GM18505 (cell line): ENCODE measurements around the gene EVA1C.
"Not testable (repeated sequence)": the region's sequence is repeated elsewhere in the genome, so short reads cannot be mapped to it uniquely, and the experiment has no call there.

ENCODE experiments used
- ATAC-seq: cut with Tn5 transposase; IDR thresholded peaks from one replicate; pipeline ENCODE4 v1.9.1; 2021; ENCODE audit not compliant: unreplicated experiment
- POLR2A ChIP-seq: IDR thresholded peaks from 4 replicates; pipeline ENCODE4 v1.6.1; 2011; ENCODE audit warnings: borderline replicate concordance; ENCODE audit not compliant: insufficient read depth, insufficient read length; ENCODE audit errors: extremely low read depth

EVA1C gene

DNA sequence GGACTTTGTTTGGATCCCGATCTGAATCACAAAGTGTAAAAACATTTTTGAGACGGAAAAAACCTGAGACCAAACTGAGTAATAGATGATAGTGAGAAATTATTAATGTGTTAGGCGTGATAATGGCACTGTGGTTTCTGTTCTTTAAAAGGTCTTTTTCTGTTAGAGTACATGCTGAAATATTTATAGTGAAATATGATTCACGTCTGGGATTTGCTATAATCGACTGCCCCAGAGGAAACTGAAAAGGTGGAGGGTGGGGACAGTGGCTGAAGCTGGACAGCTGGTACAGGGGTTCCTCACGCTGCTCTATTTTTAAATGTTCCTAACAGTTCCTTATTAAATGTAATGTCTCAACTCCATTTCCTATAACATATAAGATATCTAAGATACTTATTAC is 30.9 kb upstream of the EVA1C start:
- no peak for ATAC-seq
- TF ChIP-seq POLR2A = no peak

DNA sequence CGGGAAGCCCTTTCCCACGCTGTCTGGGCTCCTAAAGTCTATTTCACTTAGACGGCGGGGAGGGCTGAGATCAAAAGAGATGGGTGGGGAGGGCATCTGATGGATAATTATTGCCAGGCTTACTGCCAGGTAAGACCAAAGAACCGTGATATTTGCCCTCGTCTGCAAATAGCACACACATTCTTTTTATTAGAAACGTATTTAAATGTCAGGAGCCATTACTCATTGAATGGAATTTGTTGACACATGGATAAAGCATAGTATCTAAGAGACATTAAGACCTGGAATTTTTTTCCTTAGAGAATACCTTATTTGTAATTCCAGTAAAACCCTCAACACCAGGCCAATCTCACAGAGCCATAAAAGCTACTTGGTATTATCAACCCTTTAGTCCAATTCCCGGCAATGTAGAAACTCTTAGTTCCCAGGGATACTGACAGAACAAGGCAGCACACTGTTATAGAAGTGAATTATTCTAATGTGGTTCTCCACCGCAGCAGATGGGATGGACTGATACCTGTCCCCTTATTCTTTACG is 30.3 kb upstream of the EVA1C start:
- ATAC-seq = no peak

DNA sequence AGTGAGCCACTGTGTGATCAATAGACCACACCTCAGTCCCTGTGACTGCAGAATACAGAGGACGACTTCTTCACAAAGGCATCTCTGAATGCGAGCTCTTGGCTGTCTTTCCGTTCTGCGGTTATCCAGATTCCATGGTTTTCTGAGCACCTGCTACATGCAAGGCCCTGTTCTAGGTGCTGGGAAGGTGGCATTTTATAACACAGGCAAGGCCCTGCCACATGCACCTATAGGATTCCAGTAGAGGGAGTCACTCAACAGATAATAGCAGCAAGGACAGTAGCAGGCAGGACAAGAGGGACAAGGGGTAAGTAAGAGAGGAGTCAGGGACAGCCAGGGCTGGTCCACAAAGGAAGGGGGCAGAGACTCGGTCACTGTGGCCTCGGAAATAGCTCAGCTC is 28.7 kb upstream of the EVA1C start:
- TF ChIP-seq POLR2A = no peak
- no peak for ATAC-seq

More for the DNA sequence above, 30.3 kb upstream of the EVA1C start:
- TF ChIP-seq POLR2A = no peak

- no peak for ATAC-seq
- TF ChIP-seq POLR2A = no peak
Measured at GRCh38 chr21:32386195-32386870, 26.2 kb upstream of the EVA1C start.

GRCh38 chr21:32387151-32387550 is 25.4 kb upstream of the EVA1C start:
- TF ChIP-seq POLR2A = no peak
- ATAC-seq = no peak

DNA sequence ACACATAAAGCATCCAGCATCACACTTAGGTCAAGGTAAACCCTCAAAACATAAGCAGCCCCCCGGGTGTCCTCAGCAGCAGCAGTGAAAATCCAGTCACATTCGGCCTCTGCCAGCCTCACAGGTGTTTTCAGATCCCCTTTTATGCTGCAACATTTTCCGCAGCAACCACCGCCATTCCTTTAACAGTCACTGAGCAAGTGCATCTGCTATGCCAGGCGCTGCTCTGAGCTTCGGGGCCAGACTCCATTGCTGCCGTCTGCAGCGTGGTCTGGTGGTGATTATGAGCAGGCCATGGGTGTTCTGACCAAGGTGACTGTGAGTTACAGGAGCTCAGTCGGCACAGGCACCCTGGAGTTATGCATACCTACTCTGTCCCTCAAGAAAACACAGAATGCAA is 24.2 kb upstream of the EVA1C start:
- no peak for ATAC-seq

GRCh38 chr21:32389337-32390015 is 23.0 kb upstream of the EVA1C start:
- no peak for ATAC-seq

More for the DNA sequence above, 24.2 kb upstream of the EVA1C start:
- no peak for TF ChIP-seq POLR2A

DNA sequence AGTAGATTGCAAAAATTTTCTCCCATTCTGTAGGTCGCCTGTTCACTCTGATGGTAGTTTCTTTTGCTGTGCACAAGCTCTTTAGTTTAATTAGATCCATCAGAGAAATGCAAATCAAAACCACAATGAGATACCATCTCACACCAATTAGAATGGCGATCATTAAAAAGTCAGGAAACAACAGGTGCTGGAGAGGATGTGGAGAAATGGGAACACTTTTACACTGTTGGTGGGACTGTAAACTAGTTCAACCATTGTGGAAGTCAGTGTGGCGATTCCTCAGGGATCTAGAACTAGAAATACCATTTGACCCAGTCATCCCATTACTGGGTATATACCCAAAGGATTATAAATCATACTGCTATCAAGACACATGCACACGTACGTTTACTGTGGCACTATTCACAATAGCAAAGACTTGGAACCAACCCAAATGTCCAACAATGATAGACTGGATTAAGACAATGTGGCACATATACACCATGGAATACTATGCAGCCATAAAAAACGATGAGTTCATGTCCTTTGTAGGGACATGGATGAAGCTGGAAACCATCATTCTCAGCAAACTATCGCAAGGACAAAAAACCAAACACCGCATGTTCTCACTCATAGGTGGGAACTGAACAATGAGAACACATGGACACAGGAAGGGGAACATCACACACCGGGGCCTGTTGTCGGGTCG is 21.8 kb upstream of the EVA1C start:
- ATAC-seq = not testable (repeated sequence)

More at GRCh38 chr21:32389337-32390015, 23.0 kb upstream of the EVA1C start:
- no peak for TF ChIP-seq POLR2A

GRCh38 chr21:32391755-32392154 is 20.8 kb upstream of the EVA1C start:
- TF ChIP-seq POLR2A = no peak
- no peak for ATAC-seq

DNA sequence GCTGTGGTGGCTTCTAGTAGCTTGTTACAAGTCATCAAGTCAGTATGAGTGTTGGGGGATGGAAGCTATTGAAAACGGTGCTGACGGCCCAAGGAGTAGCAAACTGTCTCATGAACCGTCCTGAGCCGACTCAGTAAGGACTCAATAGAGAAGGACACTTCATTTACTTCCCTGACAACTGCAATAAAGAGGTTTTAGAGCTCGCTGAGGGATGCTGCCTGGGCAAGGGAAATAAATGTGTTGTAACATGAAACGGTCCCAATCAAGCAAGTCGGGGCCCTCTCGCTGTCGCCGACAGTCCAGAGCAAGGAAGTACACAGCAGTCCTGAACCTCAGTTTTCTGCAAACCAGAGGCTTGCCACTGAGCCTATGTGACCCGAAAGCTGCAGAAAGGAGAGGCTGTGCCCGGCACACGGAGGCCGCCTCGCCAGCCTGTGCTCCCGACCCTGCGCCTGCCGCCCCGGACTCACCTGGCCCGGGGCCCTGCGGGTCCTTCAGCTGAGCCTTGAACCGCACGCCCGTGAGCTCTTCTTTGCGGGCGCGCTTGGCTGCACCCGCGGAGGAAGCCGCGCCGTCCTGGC is 20.1 kb upstream of the EVA1C start:
- TF ChIP-seq POLR2A = no peak
- peak; percentile 41 for ATAC-seq

GRCh38 chr21:32392880-32393676 is 19.4 kb upstream of the EVA1C start, which contains the start of gene URB1:
TSS of gene URB1 (minus strand) at chr21:32393012. CDS start at chr21:32392910, 102 bp downstream.
- peak; percentile 92 for ATAC-seq
- TF ChIP-seq POLR2A = peak; percentile 88

GRCh38 chr21:32393677-32394001 is 18.9 kb upstream of the EVA1C start:
- ATAC-seq = no peak
- no peak for TF ChIP-seq POLR2A
